Hepatocyte (in vitro differentiated cells): ENCODE results near the gene FPR2. TPM values are rescaled to one million over a fixed set of nuclear protein-coding genes. Genes with fewer than 3 reads are reported as not detected.

Experiments
- DNase-seq: peaks from one replicate; pipeline ENCODE4 v3.0.0-alpha.2; 2016; ENCODE audit warnings: low spot score
- H2AFZ ChIP-seq: fragments of 200-600 bp; sonication (generic); 2 replicates; pipeline ENCODE4 v1.6.0; 2016; ENCODE audit warnings: antibody characterized with exemption, mild to moderate bottlenecking
- H3K27ac ChIP-seq: fragments of 200-600 bp; sonication (generic); 2 replicates; pipeline ENCODE4 v1.5.1; 2016; ENCODE audit warnings: mild to moderate bottlenecking
- H3K27me3 ChIP-seq: fragments of 200-600 bp; sonication (generic); 2 replicates; pipeline ENCODE4 v1.6.1; 2016
- H3K36me3 ChIP-seq: fragments of 200-600 bp; sonication (generic); replicated peaks from 2 replicates; pipeline ENCODE4 v1.5.1; 2016; ENCODE audit warnings: low read depth; ENCODE audit not compliant: insufficient read depth
- H3K4me1 ChIP-seq: fragments of 200-600 bp; sonication (generic); 2 replicates; pipeline ENCODE4 v1.5.1; 2016; ENCODE audit warnings: mild to moderate bottlenecking, moderate library complexity; ENCODE audit not compliant: insufficient read depth
- H3K4me2 ChIP-seq: fragments of 200-600 bp; sonication (generic); 2 replicates; pipeline ENCODE4 v1.6.0; 2016
- H3K4me3 ChIP-seq: fragments of 200-600 bp; sonication (generic); 2 replicates; pipeline ENCODE4 v1.5.1; 2016; ENCODE audit warnings: mild to moderate bottlenecking
- H3K79me2 ChIP-seq: fragments of 200-600 bp; sonication (generic); 2 replicates; pipeline ENCODE4 v1.6.0; 2017; ENCODE audit warnings: mild to moderate bottlenecking
- H3K9me2 ChIP-seq: fragments of 200-600 bp; sonication (generic); replicated peaks from 2 replicates; pipeline ENCODE4 v1.6.0; 2017; ENCODE audit warnings: mild to moderate bottlenecking; ENCODE audit not compliant: insufficient read depth
- H3K9me3 ChIP-seq: fragments of 200-600 bp; sonication (generic); 2 replicates; pipeline ENCODE4 v1.5.1; 2016; ENCODE audit warnings: low read depth, mild to moderate bottlenecking
- H4K20me1 ChIP-seq: fragments of 200-600 bp; sonication (generic); 2 replicates; pipeline ENCODE4 v1.6.0; 2016; ENCODE audit warnings: mild to moderate bottlenecking; ENCODE audit not compliant: insufficient read depth, poor library complexity, severe bottlenecking
- EZH2 ChIP-seq: fragments of 200-600 bp; sonication (generic); IDR thresholded peaks from 2 replicates; pipeline ENCODE4 v1.6.1; 2016; ENCODE audit warnings: antibody characterized with exemption, mild to moderate bottlenecking, borderline replicate concordance
- EZH2phosphoT487 ChIP-seq: fragments of 200-600 bp; sonication (generic); IDR thresholded peaks from one replicate; pipeline ENCODE4 v1.6.1; 2018; ENCODE audit warnings: antibody characterized with exemption, mild to moderate bottlenecking, low read depth, moderate library complexity; ENCODE audit not compliant: unreplicated experiment, severe bottlenecking
- WGBS: methylation state at CpG from one replicate; pipeline ENCODE4 v1.1.6; 2016; ENCODE audit warnings: low lambda C conversion rate; ENCODE audit errors: missing lambda C conversion rate; 5-methylcytosine and 5-hydroxymethylcytosine counted together
- polyA plus RNA-seq: library from polyadenylated mRNA; unstranded; fragments of >200 nt; fragmentation: Nextera tagmentation; extraction: Ambion mirVana; gene quantifications from 2 replicates; pipeline ENCODE4 v1.2.1, GENCODE V29; 2016
- total RNA-seq: library from RNA; depleted of rRNA; stranded (reverse); fragments of >200 nt; gene quantifications from 2 replicates; pipeline ENCODE4 v1.2.3, GENCODE V29; 2014
- TF ChIP-seq, protein P1 (sequence below): fragments of 200-600 bp; sonication (generic); IDR thresholded peaks from 2 replicates; pipeline ENCODE4 v1.5.1; 2016; ENCODE audit warnings: antibody characterized with exemption, mild to moderate bottlenecking; ENCODE audit not compliant: poor library complexity

Gene FPR2
- total and polyA plus RNA-seq, 2 experiments from 2014 or later: not detected

- 73% methylated on average over 6 of the region's 6 CpGs for WGBS
- no peak for DNase-seq
- H3K9me3 ChIP-seq: no peaks in the 10 kb centered on the region
- H3K79me2 ChIP-seq: no peaks in the 10 kb centered on the region
- TF ChIP-seq EZH2phosphoT487: no peak
- TF ChIP-seq EZH2: no peak
- TF ChIP-seq, protein P1, sequence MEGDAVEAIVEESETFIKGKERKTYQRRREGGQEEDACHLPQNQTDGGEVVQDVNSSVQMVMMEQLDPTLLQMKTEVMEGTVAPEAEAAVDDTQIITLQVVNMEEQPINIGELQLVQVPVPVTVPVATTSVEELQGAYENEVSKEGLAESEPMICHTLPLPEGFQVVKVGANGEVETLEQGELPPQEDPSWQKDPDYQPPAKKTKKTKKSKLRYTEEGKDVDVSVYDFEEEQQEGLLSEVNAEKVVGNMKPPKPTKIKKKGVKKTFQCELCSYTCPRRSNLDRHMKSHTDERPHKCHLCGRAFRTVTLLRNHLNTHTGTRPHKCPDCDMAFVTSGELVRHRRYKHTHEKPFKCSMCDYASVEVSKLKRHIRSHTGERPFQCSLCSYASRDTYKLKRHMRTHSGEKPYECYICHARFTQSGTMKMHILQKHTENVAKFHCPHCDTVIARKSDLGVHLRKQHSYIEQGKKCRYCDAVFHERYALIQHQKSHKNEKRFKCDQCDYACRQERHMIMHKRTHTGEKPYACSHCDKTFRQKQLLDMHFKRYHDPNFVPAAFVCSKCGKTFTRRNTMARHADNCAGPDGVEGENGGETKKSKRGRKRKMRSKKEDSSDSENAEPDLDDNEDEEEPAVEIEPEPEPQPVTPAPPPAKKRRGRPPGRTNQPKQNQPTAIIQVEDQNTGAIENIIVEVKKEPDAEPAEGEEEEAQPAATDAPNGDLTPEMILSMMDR: no peak
- no peaks in the 10 kb centered on the region for H3K9me2 ChIP-seq
- no peak overlapping the region for H3K27ac ChIP-seq
- H2AFZ ChIP-seq: no peak overlapping the region
- no peak overlapping the region for H3K4me3 ChIP-seq
- no peaks in the 10 kb centered on the region for H3K4me1 ChIP-seq
- no peak overlapping the region for H3K4me2 ChIP-seq
- no peaks in the 10 kb centered on the region for H3K36me3 ChIP-seq
- H3K27me3 ChIP-seq: peaks cover 5% of the 10 kb centered on the region
- H4K20me1 ChIP-seq: no peaks in the 10 kb centered on the region
Measured at GRCh38 chr19:51784922-51785690, 24.1 kb downstream of the FPR2 start.

GRCh38 chr19:51786646-51787494 is 25.9 kb downstream of the FPR2 start:
- H3K9me3 ChIP-seq: no peaks in the 10 kb centered on the region
- DNase-seq: no peak
- H3K36me3 ChIP-seq: no peaks in the 10 kb centered on the region
- no peaks in the 10 kb centered on the region for H3K27me3 ChIP-seq
- H3K79me2 ChIP-seq: no peaks in the 10 kb centered on the region
- WGBS: 55% methylated on average over 6 of the region's 6 CpGs
- H3K4me3 ChIP-seq: no peak overlapping the region
- H3K4me1 ChIP-seq: no peaks in the 10 kb centered on the region
- no peaks in the 10 kb centered on the region for H3K9me2 ChIP-seq
- H2AFZ ChIP-seq: no peak overlapping the region
- H4K20me1 ChIP-seq: no peaks in the 10 kb centered on the region
- H3K27ac ChIP-seq: no peak overlapping the region
- no peak overlapping the region for H3K4me2 ChIP-seq
- TF ChIP-seq EZH2: no peak
- TF ChIP-seq EZH2phosphoT487: no peak
- TF ChIP-seq, protein P1: no peak

- Histone ChIP-seq H3K4me2 (no peak overlapping the region), H3K79me2 (no peaks in the 10 kb centered on the region), H3K4me3 (no peak overlapping the region), H3K27ac (no peak overlapping the region), H3K9me2 (no peaks in the 10 kb centered on the region), H2AFZ (no peak overlapping the region), H4K20me1 (no peaks in the 10 kb centered on the region), H3K9me3 (no peaks in the 10 kb centered on the region), H3K4me1 (no peaks in the 10 kb centered on the region), H3K27me3 (no peaks in the 10 kb centered on the region), H3K36me3 (no peaks in the 10 kb centered on the region)
- no peak for DNase-seq
- TF ChIP-seq, protein P1: no peak
- no peak for TF ChIP-seq EZH2phosphoT487
- no peak for TF ChIP-seq EZH2
- 49% methylated on average over 2 of the region's 2 CpGs for WGBS
Measured at GRCh38 chr19:51788029-51788428, 27.0 kb downstream of the FPR2 start.
